Measurements from ENCODE around the gene MTG1. TPM values are rescaled to one million over a fixed set of nuclear protein-coding genes. Genes with fewer than 3 reads are reported as not detected.

MTG1 gene
- total and polyA plus RNA-seq, 2 experiments from 2014 or later, result 45.7 to 68.6 TPM

DNA sequence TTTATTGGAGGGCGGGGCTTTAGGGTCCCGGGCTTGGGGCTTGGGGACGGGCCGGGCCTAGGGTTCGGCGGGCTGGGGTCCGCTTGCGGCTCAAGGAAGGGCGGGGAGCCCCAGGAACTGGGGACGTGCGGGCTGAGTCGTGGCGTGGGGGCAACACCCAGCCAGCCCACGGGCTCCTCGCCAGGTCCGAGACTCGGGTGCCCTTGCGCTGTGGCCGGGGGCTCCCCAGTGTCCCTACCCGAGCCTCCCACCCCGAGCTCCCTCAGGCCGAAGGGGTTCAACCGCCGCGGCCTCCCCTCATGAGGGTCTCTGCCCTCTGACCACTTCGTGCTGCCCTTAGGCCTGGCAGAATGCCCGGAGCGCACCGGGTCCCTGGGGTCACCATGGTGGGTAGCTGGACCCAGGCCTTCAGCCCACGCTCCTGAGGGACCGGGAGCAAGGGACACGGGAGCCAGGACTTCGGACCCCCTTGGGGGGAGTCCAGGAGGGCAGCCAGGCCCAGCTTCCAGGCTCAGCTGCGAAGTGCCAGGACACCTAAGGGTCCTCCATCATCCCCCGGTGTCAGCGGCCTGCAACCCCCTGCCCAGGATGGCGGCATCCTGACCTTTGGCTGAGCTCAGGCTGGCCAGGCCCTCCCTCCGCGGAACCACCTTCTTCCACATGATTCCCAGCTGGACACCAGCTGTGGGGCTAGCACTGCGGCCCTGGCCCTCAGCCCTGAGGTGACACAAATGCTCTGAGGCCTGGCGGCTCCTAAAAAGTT is 35.6 kb upstream of the MTG1 start (continued):
- TF ChIP-seq ZNF462 (CRISPR knock-in tag; IDR thresholded peaks at IDR 0.05) (no peak), CREB1 (CRISPR knock-in tag; IDR thresholded peaks at IDR 0.05; ENCODE audit: low read depth) (no peak), JUNB (IDR thresholded peaks at IDR 0.05; ENCODE audit: unreplicated experiment) (no peak), NANOG (IDR thresholded peaks at IDR 0.05; ENCODE audit: borderline replicate concordance) (no peak), ZNF331 (CRISPR knock-in tag; IDR thresholded peaks at IDR 0.05; ENCODE audit: low read depth) (no peak)

GRCh38 chr10:133358925-133359310 is 35.0 kb upstream of the MTG1 start:
- no peak for DNase-seq (ENCODE audit: low spot score)
- H3K4me2 ChIP-seq, result no peak overlapping the region
- TF ChIP-seq EZH2phosphoT487 (IDR thresholded peaks at IDR 0.05; ENCODE audit: unreplicated experiment) (no peak), NANOG (IDR thresholded peaks at IDR 0.05; ENCODE audit: borderline replicate concordance) (no peak), CREB1 (CRISPR knock-in tag; IDR thresholded peaks at IDR 0.05; ENCODE audit: low read depth) (no peak), ZNF462 (CRISPR knock-in tag; IDR thresholded peaks at IDR 0.05) (no peak)

More at GRCh38 chr10:133358925-133359310, 35.0 kb upstream of the MTG1 start:
- no peaks in the 10 kb centered on the region for H3K4me1 ChIP-seq (ENCODE audit: insufficient read depth)
- H3K36me3 ChIP-seq (ENCODE audit: insufficient read depth), result no peaks in the 10 kb centered on the region
- no peak for ATAC-seq
- peaks cover 6% of the 10 kb centered on the region; the same call in 1 of the 2 replicates for H3K27me3 ChIP-seq (ENCODE audit: insufficient read depth)
- Mint-ChIP-seq H3K4me1 (no peaks in the 10 kb centered on the region; the same call in 2 of the 3 replicates), H3K27ac (no peak overlapping the region), H3K4me3 (peak overlapping the region; percentile 17; the same call in 1 of the 3 replicates), H3K36me3 (ENCODE audit: low read depth) (peaks cover 23% of the 10 kb centered on the region), H3K27me3 (ENCODE audit: insufficient read depth, low read depth, poor library complexity) (peaks cover 9% of the 10 kb centered on the region), H3K9me3 (no peaks in the 10 kb centered on the region)
- no peak overlapping the region for H3K27ac ChIP-seq (ENCODE audit: low read depth)
- no peaks in the 10 kb centered on the region; the same call in 1 of the 2 replicates for H4K20me1 ChIP-seq (replicated peaks; ENCODE audit: insufficient read depth)
- H3F3A ChIP-seq (replicated peaks; ENCODE audit: low read depth), result no peaks in the 10 kb centered on the region; the same call in 1 of the 2 replicates
- no peak overlapping the region for H3K4me3 ChIP-seq
- 0 out of 2 replicates have a peak, but pooled peaks cover 4% of the 10 kb centered on the region for H3K79me2 ChIP-seq (replicated peaks; ENCODE audit: insufficient read depth)
- no peaks in the 10 kb centered on the region for H3K9me2 ChIP-seq (ENCODE audit: insufficient read depth)
- H2AFZ ChIP-seq, result no peak overlapping the region
